ENCODE data around the gene FAM171A2.

FAM171A2 gene

GRCh38 chr17:44314869-44315661 lies 48.6 kb downstream of the FAM171A2 start:
- DNase-seq (ENCODE audit: low read depth) = peak; percentile 57
- TF ChIP-seq, protein P1, sequence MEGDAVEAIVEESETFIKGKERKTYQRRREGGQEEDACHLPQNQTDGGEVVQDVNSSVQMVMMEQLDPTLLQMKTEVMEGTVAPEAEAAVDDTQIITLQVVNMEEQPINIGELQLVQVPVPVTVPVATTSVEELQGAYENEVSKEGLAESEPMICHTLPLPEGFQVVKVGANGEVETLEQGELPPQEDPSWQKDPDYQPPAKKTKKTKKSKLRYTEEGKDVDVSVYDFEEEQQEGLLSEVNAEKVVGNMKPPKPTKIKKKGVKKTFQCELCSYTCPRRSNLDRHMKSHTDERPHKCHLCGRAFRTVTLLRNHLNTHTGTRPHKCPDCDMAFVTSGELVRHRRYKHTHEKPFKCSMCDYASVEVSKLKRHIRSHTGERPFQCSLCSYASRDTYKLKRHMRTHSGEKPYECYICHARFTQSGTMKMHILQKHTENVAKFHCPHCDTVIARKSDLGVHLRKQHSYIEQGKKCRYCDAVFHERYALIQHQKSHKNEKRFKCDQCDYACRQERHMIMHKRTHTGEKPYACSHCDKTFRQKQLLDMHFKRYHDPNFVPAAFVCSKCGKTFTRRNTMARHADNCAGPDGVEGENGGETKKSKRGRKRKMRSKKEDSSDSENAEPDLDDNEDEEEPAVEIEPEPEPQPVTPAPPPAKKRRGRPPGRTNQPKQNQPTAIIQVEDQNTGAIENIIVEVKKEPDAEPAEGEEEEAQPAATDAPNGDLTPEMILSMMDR (IDR thresholded peaks at IDR 0.05; ENCODE audit: insufficient read depth, low read depth, low read length, missing control alignments) = no peak
- H3K4me3 ChIP-seq (ENCODE audit: low read depth, low read length) = peak overlapping the region; percentile 19; the same call in 1 of the 2 replicates

DNA sequence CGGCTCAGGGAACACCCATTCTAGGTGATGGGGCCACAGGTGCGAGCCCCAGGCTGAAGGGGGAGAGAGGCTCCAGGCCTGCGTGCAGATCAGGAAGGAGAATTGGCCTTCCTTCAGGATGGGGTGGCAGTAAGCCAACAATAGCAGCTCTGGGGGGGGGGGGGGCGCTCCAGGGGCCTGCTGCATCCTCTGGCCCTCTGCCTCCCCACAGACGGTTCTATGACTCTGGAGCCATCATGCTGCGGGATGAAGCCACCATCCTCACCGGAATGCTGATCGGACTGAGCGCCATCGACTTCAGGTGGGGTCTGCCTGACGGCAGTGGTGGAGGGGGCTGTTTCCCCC lies 49.2 kb downstream of the FAM171A2 start:
- no peak overlapping the region for H3K4me3 ChIP-seq (ENCODE audit: low read depth, low read length)
- TF ChIP-seq, protein P1 (IDR thresholded peaks at IDR 0.05; ENCODE audit: insufficient read depth, low read depth, low read length, missing control alignments) = no peak
- no peak for DNase-seq (ENCODE audit: low read depth)

DNA sequence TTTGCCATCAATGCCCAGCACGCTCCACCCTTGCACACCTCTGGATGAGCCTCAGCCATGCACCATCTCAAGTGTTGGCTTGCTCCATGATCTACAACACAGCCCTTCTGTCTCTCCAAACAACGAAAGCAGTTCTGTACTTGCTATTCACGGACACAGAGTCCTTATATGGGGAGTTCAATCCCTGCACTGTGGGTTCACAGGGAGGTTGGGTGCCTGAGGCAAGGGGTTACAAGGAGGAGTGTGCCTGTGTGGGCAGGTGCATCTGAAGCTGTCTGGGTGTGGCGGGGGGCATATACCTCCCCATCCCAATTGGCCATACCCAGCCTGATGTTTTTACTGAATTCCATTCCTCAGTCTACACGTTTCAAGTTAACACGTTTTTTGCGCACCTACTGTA lies 49.6 kb downstream of the FAM171A2 start:
- DNase-seq (ENCODE audit: low read depth) = no peak
- TF ChIP-seq, protein P1 (IDR thresholded peaks at IDR 0.05; ENCODE audit: insufficient read depth, low read depth, low read length, missing control alignments) = no peak

DNA sequence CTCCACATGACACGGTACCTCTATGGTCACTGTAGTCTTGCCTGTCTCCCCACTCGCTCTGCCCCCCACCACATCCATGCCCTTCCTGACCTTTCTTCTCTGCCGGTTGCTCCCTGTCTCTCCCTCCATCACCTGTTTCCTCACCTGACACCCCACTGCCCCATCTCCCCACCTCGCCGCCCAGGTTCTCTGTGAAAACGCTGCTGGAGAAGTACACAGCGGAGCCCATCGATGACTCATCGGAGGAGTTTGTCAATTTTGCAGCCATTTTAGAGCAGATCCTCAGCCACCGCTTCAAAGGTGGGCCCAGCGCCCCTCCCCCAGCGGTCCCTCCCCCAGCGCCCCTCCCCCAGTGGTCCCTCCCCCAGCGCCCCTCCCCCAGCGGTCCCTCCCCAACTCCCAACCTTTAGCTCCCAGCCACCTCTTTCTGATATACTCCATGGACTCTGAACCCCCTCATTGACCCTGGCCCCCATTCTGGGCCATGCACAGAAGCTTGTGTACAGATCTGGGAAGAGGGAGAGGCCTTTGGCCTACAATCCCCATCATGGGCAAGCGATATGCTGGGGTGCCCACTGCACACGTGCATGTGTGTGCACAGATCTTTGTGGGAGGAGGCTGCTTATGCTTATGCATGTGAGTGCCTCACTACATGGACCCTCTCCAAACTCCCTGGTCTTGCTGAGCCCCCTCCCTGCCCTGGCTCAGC lies 51.1 kb downstream of the FAM171A2 start:
- H3K4me3 ChIP-seq (ENCODE audit: low read depth, low read length) = no peak overlapping the region
- no peak for DNase-seq (ENCODE audit: low read depth)
- TF ChIP-seq, protein P1 (IDR thresholded peaks at IDR 0.05; ENCODE audit: insufficient read depth, low read depth, low read length, missing control alignments) = no peak

More for the DNA sequence above, 49.6 kb downstream of the FAM171A2 start:
- H3K4me3 ChIP-seq (ENCODE audit: low read depth, low read length) = no peak overlapping the region

- DNase-seq (ENCODE audit: low read depth) = no peak
- no peak overlapping the region for H3K4me3 ChIP-seq (ENCODE audit: low read depth, low read length)
- TF ChIP-seq, protein P1 (IDR thresholded peaks at IDR 0.05; ENCODE audit: insufficient read depth, low read depth, low read length, missing control alignments) = no peak
These were observed 52.0 kb downstream of the FAM171A2 start for GRCh38 chr17:44311562-44312181.

DNA sequence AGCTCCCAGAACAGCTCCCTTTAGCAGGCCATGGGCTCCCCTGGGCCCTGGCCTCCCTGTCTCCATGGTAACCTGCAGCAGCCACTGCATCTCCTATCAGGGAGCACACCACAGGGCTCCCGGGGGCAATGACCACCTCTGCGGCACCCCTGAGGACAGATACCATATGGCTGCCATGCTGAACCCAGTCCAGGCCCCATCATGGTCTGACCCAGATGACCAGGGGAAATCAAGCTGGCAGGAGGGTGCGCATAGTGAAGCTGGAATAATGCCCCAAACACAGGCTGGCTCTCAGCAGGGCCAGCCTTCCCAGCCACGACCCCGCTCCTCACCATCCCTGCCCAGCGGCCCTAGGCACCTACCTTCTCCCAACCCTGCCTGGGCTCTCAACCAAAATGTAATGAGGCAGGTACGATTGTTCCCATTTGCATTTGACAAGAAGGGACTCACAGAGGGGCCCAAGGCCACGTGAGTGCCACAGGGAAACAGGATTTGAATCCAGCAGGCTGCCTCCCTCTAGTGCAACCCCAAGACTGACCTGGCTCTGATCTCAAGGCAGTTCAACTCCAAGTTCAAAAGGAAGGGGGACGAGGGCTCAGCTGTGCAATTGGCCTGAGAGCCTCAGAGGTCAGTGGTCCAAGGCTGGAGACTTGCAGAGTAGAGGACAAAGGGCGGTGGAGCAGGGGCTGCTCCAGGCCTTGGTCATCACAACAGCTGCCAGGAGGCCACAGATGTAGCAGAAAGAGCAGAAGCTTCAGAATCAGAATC lies 52.9 kb downstream of the FAM171A2 start:
- no peak overlapping the region for H3K4me3 ChIP-seq (ENCODE audit: low read depth, low read length)
- TF ChIP-seq, protein P1 (IDR thresholded peaks at IDR 0.05; ENCODE audit: insufficient read depth, low read depth, low read length, missing control alignments) = no peak
- DNase-seq (ENCODE audit: low read depth) = no peak
